Measurements from ENCODE around the gene IGFBP1.
"Not testable (repeated sequence)": the region's sequence is repeated elsewhere in the genome, so short reads cannot be mapped to it uniquely, and the experiment has no call there.

Gene IGFBP1

GRCh38 chr7:45888185-45888992 lies at the start of gene IGFBP1:
TSS of gene IGFBP1 (plus strand) at chr7:45888488. CDS start at chr7:45888653, 165 bp downstream.
- no peak for DNase-seq

GRCh38 chr7:45838852-45839251 lies 49.4 kb upstream of the IGFBP1 start:
- DNase-seq, result not testable (repeated sequence)

- DNase-seq, result not testable (repeated sequence)
Measured at GRCh38 chr7:45841926-45842717, 46.2 kb upstream of the IGFBP1 start.

DNA sequence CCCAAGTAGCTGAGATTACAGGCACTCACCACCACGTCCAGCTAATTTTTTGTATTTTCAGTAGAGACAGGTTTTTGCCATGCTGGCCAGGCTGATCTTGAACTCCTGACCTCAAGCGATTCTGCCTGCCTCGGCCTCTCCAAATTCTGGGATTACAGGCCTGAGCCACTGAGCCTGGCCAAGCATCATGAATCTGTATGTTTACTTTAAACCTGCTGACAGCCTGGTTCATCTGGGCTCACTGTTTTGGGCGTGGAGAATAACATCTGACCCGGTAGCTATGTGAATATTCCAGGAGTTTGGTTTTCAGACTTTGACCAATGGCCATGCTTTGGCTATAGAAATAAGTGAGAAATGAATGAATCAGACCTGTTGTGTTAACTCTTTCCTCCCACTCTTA lies 41.8 kb upstream of the IGFBP1 start:
- DNase-seq, result not testable (repeated sequence)

DNA sequence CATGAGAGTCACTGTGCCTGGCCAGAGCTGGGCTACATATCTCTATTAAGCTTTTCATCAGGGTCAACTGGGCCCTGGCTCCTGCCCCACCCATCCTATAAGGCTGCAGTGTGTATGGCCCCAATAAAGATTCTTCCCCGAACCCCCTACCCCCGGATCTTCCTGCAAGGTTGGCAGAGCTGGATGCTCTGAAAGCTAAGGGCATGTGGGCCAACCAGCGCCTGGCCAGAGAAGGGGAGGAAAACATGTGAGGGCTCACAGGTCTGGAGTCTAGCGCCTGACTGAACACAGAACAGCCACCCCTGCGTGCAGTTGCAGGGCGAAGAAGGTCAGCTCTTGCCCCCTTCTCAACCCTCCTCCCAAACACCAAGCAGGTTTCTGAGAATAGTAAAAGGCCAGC lies 39.6 kb upstream of the IGFBP1 start:
- DNase-seq, result not testable (repeated sequence)

DNA sequence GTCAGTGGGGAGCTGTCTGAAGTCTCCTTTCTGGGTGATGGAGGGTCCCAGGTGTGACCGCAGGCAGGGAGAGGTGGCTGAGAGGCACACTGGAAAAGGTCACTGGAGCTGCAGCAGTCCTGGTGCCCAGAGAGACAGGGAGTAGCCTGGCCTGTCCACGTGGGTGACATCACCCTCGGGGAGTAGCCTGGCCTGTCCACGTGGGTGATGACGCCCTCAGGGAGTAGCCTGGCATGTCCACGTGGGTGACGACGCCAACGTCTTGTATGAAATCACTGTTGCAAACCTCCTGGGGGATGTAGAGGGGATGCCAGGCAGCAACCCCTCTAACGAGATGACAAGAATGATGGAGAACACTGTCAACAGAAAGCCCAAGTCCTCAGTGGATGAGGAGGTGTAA lies 35.3 kb upstream of the IGFBP1 start:
- not testable (repeated sequence) for DNase-seq

DNA sequence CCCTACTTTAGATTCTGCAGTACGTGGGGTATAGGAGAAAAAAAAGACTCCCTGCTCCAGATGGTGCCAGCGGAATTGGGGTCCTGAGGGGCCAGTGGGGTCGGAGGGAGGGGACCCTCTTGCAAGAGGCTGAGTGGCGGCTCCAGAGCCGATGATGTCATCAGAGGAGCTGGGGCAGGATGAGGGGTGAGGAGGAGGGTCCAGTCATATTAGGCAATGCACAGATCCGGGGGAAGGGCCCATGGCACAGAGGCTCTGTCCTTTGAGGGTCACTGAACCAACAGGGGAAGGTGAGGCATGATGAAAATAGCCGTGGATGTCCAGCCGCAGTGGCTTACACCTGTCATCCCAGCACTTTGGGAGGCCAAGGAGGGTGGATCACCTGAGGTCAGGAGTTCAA lies 34.8 kb upstream of the IGFBP1 start:
- DNase-seq, result not testable (repeated sequence)

- not testable (repeated sequence) for DNase-seq
Measured at GRCh38 chr7:45855680-45856079, 32.6 kb upstream of the IGFBP1 start.

GRCh38 chr7:45856888-45857287 lies 31.4 kb upstream of the IGFBP1 start:
- not testable (repeated sequence) for DNase-seq

DNA sequence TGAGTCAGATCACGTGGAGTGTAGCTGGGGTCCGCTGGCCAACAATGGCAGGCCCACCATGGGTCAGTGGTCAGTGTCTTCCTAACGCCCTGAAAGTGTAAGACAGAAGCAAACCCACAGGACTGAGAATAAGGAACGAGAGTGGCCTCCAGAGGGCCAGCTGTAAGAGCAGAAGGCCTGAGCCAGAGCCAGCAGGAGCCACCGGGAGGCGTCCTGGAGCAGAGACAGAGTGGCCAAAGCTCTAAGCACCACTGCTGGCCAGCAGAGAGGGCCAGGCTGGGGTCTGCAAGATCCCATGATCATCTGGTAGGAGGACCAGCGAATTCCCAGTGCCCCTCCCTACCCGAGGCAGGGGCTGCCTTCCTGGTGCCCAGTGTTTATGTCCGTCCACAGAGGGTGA lies 24.6 kb upstream of the IGFBP1 start:
- no peak for DNase-seq

DNA sequence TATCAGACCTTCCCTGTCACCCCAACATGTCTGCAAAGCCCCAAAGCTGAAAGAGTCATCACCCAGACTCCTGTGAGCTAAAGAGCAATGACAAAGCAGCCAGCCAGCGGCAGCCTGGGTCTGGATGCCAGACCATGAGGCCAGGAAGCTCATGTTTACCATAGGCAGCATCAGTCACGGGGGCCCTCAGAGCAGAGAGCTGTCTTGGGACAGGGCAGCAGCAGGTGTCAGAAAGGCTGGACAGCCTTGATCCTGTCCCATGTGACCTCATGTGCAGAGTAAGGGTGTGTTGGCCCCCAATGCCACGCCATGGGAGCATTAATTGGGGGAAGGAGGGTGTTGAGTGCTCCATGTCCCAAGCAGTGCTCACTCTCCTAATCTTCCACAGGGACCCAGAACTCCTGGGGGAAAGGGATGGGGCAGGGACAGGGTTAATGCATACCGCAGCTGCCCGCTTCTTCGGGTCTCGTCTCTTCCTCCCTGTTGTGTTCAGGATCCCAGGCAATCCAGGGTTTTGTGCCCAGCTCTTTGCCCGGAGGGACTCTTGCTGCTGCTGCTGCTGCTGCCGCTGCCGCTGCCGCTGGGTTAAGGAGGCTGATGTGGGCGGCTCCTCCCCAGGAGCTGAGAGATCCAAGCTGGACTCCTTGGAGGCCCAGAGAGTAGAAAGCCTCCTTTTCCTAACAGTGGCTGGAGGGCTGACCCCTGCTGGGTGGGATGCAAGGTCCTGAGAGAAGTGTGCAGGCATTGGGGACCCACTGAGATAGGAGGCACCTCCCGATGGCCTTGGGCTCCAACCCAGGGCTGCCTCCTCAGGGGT lies 22.5 kb upstream of the IGFBP1 start:
- no peak for DNase-seq

DNA sequence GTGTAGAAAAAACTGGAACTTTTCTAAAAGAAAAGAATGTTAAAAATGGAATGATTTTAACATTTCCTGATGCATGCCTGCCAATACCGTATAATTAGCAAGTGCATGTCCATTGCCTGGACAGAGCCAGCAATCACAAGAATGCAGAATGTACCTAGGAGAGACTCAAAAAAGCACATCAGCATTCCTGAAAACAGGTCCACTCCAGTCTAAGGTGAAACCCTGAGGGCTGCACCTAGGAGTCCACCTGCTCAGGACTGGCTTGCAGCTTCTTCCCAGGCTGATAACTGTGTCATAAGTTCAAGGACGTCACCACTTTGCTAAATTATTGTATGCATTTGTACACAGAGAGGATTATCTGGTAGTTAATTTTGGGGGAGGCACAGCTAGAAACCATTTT lies 20.8 kb upstream of the IGFBP1 start:
- no peak for DNase-seq

- DNase-seq, result no peak
Measured at GRCh38 chr7:45869426-45869825, 18.9 kb upstream of the IGFBP1 start.

DNA sequence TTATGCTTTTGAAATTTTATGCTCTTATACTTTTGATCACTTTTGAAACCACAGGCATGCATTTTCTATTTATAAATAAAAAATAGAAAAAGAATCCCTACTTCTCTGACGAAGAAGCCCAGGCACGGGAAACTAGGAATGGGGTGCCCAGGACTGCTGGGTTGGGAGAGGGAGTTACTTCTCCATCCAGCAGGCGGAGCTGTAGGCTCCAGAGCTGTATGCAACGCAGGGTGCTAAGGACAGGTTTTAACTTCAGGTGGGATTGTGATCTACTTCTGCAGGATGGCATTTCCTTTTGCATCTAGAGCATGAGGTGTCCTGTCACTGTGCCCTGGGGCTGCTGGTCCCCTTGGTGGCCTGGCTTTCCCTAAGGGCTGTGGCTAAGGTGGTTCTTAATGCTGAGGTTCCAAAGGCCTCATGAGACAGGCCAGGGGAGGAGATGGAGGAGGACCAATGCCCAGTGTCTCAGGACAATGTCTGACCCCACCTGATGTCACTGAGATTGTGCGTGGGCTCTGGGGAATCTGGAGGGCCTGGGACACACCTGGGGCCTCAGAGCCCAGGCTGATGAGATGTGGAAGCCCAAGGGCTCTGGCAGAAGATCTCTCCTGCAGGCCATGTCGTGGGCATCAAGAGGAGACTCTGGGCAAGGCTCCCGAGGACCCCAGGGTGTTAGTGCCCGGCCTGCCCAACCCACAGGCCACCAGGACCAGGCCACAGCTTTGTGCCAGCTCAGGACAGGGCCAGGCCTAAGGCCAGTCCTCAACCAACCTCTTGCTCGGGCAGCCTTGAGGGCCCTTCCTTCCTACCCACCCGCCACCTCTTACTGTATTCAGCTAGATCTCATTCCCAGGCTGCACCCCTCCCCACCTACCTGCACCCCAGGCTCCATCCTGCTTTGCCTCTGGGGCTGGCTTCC lies 15.9 kb upstream of the IGFBP1 start:
- DNase-seq, result no peak

DNA sequence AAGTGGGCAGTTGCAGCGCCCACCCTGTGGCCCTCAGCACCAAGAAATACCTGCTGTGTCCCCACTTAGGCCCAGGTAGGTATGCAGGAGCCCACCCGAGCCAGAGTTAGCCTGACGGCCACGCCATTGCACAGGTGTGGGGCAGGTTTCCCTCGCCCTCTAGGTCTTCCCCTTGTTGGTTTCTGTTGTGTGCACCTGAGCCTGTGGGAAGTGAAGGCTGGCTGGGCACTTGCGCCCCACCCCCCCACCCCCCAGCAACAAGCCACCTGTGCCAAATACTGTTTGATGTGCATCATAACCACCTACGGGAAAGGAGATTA lies 15.3 kb upstream of the IGFBP1 start, which contains the start of gene CCDC201:
TSS of gene CCDC201 (minus strand) at position 48 of the 320 bp plus-strand sequence. CDS start 75 bp downstream, outside the sequence.
- no peak for DNase-seq

DNA sequence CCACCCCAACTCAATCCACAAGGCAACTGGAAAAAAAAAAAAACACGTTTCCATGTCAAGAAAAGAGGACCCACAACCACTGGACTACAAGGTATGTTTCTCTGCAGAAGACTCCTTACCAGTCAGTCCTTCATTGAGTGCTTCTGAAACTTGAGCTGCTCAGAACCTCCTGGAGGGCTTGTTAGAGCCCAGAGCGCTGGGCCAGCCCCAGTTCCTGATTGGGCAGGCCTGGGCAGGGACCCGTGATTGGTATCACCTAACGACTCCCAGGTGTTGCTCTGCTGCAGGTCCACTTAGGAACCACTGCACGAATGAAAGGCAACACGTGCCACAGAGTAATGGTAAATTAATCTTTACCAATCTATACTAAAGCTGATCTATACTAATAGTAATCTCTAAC lies 14.9 kb upstream of the IGFBP1 start:
- DNase-seq, result no peak

GRCh38 chr7:45874408-45875131 lies 13.7 kb upstream of the IGFBP1 start:
- no peak for DNase-seq

GRCh38 chr7:45876519-45876918 lies 11.8 kb upstream of the IGFBP1 start:
- no peak for DNase-seq

GRCh38 chr7:45878457-45879144 lies 9.7 kb upstream of the IGFBP1 start:
- no peak for DNase-seq

DNA sequence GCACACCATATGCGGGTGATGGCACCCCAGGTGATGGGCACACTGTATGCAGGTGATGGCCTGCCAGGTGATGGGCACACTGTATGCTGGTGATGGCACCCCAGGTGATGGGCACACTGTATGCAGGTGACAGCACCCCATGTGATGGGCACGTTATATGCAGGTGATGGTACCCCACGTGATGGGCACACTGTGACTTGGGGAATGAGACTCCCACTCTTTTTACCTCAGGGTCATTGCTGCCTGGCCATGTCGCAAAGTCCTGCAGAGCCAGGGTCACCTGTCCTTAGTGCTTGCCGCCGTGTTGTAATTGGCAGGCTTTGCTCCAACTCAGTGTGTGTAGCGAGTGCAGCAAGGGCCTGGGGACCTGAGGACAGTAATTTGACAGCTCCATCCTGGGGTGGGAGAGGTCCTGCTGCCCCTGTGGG lies 7.8 kb upstream of the IGFBP1 start:
- DNase-seq, result no peak

DNA sequence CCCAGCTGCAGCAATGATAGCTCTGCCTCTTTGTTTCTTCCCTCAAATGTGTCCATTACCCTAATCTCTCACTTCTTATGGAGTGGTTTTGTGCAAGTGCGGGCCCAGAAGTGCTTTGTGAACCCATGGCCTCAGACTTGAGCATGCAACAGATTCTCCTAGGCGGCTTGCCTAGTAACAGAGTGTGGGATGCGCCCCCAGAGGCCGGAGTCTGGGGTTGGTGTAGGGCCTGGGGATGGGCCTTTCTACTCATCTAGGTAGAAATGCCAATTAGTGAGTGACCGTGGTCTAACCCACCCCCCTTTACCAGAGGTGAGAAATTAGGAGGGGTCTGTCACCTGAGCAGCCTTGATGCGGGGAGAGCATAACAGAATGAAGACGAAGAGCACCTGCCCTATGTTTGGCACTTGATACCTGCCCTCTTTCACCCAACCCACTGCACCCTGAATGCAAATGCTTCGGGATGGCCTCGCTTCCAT lies 7.0 kb upstream of the IGFBP1 start:
- DNase-seq, result no peak
